GM04503 (cell line): Measurements from ENCODE around the gene TOX3.

Source experiments
- DNase-seq: peaks from one replicate; pipeline ENCODE4 v3.0.0-alpha.2; 2012; ENCODE audit warnings: low read depth

TOX3 gene

DNA sequence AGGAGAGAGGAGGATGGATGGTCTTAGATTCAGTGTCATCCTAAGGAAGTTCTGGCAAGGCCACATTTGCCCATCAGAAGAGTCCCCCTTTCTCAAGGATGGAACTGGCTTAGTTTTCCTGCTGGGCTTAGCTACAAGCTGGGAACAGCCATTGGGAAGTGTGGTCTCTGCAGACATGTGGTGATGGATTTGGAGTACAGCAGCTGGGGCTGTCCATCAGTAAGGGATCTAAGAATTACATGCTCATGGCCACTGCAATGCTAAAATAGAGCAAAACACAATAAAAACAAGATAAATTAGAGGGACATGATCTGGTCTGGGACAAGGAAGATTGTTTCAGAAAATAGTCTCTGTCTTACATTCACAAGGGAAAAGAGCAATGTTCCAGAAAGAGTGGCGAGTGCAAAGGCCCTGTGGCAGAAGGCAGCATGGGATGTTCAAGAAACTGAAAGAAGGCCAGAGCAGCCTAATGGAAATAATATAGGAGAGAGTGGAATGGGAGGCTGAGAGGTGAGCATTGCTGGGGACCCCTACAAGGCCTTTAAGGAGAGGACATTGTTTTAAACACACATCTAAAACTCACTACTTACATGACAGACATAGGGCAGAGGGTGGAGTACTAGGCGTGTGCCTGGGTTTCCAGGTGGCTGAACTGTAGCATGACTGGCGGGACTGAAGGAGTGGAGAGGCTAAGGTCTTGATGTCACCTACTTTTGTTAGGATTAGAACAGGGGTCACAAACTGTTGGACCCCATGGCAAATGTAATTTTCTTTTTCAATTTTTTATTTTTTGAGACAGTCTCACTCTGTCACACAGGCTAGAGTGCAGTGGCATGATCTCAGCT lies 17.0 kb upstream of the TOX3 start:
- no peak for DNase-seq

DNA sequence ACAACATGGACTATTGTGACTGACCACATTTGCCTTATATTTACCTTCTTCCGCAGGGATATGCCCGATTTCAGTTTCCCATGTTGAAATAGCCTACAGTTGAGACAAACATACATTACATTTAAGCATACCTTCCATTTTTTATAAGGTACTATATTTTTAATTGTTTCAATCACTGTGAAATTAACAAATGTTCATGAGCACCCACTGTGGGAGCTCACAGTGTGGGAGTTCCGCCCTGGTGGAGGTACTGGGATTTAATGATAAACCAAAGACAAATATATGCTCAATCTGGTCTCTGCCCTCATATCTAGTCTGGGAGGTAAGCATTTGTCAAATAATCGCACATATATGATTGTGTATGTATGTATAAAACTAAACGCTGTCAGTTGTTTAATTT lies 15.8 kb upstream of the TOX3 start:
- no peak for DNase-seq

DNA sequence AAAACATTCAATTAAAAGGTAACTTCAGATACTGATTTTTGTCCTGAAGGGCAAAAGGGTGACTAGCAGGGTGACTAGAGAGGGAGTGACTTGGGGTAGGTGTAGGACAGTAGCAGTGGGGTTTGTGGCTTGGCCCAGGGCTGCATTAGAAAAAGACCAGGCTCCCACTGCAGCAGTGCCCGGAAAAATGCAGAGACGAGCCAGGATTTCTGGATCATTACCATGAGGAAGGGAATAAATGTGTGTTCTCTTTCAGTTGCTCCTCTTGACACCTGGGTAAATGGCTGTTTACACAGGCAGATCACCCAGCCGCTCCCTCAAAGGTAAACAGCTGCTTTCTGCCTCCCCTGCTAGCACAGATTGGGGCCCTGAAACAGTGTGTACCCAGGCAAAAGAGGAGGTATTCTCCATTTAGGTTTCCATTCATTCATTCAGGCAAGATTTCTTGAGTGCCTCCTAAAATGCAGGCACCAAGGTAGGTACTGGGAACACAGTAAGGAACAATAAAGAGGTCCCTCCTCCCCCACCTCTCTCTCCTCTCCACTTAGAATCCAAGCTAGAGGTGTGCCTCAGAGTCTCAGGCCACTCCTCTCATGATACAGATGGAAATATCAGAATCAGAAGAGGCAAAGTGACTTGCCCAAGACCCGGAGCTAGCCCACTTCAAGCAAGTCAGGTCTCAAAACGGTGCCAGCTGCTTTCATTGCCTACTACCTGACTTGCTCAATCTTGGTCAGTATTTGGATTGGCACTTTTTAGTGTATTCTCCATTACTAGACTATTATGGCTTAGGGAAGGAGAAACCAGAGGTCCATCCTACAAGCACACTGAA lies 15.2 kb upstream of the TOX3 start:
- DNase-seq = no peak

DNA sequence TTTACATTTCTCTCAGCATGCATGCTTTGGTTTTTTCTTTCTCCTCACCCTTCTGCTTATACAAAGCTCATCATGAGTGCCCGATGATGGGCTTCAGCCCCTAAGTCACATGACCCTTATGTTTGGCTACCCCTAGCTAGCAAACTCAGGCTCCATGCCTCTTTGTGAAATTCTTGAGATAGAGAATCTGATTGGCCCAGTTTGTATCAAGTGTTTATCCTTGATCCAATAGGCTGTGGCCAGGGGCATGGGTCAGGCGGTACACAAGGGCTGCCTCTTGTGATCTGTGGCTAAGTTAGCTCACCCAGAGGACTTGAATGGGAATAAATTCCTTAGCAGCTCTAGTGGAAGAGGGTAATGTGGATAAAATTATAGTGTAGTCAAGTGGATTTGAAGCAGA lies 11.5 kb upstream of the TOX3 start:
- no peak for DNase-seq

DNA sequence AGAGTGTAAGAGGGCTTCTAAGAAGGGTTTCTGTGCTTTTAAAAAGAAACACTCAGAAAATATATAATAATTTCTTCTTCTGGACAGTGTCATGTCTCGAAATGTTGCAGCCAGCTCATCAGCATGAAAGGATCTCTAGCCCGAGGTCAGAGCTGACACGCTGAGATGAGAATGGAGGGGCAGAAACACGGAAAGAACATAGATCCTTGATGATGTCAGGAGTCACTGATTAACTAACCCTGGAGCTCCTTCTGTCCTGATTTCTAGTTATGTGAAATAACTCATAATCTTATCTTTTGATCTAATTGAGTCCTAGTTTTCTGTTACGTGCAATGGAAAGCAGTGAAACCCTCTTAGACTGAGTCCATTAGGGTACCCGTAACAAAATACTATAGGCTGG lies 10.3 kb upstream of the TOX3 start:
- DNase-seq = no peak

DNA sequence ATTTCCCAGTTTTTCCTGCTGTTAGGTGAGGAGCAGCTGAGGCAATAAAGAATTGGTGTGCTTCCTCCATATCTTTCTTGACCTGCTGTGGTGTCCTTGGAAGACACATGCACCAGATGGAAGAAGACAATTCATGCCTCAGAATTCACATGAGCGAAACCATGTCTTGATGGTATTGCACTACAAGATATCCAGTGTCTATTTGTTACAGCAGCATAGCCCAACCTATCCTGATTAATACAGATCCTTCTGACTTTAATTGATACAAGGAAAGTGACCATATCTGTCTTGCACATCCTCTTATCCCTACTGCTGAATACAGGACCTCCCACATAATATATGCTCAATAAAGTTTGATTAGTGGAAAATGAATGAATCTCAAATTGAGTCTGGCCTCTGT lies 9.1 kb upstream of the TOX3 start:
- no peak for DNase-seq

DNA sequence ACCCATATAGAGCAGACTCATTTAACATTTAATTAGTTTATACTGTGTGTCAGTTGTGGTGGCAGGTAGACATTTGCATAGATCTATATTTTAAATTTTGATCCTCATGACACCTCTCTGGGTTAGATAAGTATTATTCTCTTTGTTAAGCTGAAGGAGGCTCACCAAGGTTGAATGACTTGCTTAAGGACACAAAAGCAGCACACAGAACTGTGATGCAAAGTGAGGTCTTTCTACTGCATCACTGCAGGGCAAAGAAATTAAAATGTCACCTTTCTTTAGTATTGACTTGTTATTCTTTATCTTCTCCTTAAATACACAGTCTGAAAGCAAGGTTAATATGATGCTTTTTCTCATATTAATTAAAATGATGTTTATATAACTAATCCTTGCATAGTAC lies 8.6 kb upstream of the TOX3 start:
- no peak for DNase-seq

DNA sequence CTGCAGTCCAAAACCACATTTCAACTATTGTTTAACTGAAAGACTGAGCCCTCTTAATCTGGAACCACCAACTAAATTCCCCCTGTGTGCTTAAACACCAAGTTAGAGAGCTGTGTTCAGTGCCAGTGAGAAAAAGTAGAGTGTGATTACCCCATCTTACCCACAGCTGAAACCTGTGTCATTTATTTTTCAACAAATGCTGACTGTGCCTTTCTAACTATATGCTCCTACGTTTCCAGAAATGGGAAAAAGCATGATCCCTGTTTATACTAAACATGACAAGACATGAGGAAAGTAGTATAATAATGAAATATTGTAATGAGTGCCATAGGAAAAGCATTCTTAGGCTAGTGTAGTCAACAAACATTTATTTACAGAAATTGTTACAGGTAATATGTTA lies 7.4 kb upstream of the TOX3 start:
- no peak for DNase-seq

DNA sequence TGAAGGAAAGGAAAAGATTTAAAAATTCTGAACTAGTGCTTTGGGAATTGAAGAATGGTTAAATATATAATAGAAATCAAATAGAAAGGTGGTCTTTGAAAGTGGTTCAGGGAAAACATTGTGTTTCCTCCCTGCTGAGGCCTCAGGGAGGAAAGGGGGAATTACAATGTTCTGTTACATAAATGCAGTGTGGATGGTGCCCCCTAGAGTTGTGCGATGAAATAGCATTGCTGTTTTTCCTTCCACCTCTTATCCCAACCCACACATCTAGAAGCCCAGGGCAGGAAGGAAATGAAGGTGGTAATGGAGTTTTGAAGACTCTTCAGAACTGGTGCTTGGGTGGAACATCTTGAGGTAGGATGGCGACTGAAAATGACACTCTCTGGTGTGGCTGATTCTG lies 6.4 kb upstream of the TOX3 start:
- no peak for DNase-seq

DNA sequence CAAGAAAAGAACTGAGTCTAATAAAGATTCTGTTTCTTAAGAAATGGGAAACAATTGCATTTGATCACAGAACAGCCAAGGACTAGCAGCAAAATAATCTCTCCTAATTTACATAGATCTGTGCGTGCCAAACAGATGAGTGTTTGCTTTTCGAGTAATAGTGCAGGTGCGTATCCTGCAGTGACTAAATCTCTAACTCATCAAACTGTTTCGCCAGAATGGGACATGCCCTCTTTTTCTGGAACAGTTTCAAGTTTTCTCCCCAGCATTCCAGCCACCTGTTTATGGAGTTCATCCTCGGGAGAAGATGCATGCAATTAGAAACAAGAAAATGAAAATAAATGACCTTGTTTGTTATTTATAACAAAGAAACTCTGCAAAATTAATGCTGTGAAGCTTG lies 5.7 kb upstream of the TOX3 start:
- DNase-seq = no peak

DNA sequence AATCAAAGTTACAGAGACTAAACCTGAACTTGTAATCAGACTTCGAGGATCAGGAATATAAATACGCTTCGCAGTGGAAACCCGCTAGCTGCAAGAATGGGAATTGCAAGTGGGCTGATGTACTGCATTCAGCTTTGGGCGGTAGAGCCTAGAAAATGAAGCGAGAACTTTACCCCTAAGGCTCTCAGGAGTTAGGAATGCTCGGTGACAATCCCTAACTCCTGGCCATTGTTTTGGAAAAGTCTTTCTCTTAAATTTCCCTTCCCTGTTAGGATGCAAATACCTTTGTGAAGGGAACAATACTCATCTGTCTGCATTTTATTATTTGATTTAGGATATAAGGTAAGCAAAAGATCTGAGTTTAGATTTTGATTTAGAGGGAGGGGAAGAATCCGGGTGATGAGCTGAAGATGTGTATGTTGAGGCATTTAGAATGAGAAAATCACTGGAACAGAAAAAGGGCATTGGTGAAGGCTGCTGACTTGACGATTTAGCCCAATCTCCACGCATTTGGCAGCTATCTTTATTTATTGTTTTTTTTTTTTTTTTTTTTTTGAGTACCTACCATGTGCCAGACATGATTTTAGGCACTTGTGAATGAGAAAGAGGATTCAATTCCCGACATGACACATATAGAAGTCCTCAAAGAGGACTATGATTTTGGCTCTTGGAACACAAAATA lies 2.2 kb upstream of the TOX3 start:
- DNase-seq = no peak

DNA sequence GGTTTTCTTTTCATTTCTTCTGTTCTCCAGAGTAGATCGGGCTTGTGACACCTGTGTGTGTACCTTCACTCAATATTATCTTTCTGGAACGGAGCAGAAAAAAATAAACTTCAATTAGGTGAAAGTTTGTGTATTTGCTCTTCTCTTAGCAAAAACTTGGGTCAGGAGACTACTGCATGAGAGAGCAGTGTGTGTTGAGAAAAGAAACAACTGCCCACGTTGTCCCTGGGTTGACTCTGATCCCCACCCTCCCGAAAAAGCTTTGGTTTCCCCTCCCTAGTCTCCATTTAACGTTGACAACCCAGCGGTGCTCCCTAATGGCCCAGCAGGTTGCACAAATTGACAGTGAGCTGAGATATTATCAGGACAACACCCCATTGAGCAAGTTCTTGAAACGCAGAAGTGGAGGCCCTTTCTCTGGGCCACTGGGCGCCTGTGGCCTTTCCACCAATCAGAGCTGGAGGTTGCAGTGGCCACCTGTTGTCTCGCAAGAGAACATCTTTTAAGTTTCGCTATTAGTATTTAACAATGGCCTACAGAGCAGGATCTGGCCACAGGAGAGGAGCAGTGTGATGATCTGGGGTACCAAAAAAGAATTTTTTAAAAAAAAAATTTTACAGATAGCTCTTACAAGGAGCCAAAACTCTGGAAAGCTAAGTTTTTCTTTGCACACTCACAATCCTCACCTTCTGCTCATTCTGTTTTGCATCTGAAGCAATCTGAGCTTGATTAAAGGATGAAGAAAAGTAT lies 1.5 kb upstream of the TOX3 start:
- no peak for DNase-seq

DNA sequence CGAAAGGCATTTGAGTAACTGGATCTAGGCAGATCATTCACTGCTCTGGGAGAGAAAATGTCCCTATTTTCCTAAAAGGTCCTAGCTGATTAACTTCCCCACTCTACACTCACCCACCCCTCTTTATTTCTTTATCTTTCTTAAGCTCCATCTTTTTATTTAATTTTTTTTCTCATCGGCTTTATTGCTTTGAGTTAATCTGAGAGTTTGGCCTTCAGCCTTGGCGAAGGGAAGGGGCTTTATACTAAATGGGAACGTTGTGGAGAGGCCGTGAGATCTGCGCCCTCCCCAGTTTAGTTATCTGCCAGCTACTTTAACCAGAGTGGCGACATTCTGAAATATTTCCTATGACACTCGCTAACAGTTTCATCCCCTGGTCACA lies 882 bp upstream of the TOX3 start:
- DNase-seq = no peak

DNA sequence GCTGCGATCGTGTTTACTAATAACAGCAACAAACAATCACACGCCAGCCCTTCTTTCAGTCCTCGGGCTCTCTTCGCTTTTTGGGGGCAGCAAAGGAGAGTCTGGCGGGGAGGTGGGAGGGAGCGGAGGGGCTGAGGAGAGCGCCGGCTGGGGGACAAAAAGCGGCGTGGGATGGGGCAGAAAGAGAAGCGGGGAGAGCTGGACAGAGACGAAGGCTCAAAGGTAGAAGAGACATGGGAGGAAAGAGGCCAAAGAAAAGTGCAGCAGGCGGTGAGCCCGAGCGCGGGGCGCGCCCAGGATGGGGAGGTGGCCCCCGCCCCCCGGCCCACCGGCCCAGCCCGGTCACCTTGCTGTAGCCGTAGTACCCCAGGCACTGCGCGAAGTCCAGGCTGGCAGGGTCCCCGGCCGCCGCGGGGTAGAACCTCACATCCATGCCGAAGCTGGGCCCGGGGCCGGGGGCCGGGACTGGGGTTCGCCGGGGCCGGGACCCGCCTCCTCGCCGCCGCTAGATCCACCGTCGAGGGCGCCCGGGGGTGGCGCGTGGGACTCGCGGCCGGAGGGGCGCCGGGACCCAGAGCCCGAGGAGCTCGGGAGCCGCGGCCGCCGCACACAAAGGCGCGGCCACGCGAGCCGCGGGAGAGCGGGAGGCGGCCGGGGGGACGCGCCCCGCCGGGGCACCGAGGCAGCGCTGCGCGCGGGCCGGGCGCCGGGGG lies 496 bp downstream of the TOX3 start:
- no peak for DNase-seq

DNA sequence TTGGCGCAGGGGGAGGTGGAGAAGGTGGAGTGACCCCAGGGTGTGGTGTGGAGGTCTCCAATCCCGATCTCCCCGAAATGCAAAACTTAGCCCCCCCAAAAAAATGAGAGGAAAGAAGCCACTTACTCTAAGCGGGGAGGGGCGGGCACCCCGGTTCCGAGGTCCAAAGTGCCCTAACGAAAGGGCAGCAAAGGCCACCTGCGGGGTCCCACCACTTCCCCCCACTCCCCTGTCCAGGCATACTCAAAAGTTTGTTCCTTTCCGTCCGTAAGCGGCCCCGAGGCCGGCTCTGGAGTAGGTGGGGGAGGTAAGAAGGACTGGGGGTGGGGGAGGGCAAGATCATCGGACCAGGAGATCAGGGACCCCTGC lies 1.1 kb downstream of the TOX3 start:
- no peak for DNase-seq

DNA sequence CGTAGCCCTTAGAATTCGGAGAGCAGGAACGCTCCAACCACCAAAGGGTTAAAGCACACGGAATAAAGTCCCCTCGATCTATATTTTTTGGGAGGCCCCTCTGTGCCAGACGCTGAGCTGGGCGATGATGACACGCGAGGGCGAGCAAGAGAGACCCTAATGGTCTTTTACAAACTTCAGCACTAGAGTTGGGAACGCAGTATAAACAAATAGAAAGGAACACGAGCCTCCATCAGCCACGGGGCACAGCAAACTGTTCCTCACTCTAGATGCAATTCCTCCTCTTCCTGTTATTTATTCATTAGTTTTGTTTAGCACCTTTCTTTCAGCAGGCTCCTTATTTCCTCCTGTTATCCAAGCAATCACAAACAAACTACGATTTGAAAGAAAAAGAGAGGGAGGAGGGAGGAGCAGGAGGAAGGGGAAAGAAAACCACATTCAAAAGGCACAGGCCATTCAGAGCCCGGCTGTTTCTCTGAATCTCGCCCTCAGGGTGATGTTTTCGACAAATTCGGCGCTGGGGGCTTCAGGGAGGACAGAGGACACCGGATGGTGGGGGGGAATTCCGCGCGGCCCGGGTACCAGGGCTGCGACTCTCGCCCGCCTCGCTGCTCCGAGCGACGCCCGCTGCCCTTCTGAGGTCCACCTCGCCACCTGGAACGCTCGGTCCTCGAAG lies 1.6 kb downstream of the TOX3 start:
- DNase-seq = no peak

DNA sequence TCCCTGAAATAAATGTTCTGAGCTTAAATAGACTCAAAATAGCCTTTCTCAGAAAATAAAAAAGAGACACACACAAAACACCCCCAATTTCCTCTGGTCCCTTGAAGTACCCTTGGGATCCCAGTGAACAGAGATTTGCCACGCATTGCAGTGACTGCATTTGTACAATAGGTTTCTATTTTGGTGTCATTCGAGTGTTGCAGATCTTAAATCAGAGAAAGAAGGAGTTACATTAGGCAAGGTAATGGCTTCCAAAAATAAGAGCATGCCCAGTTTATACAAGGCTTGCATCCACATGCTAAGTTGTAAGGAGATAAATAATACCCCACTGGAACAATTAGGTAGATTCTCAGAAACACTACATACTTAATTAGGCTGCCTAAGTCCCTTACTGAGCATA lies 2.2 kb downstream of the TOX3 start:
- no peak for DNase-seq

DNA sequence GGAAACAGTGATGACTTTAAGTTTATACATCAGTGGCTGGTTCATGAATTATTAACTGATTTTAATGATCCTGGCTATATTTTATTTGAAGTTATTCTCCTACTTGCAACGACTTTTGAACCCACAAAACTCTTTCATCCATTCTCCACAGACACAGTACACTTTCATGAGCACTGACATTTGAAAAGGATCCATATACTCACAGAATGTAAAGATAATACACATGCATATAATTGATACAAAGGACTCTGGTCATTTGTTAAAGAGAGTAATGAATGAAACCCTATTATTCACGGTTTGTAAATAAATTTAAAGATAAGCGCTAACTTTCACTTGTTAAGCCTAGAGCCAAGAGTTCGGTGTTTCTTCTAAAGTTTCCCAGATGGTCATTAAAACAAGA lies 3.3 kb downstream of the TOX3 start:
- DNase-seq = no peak

DNA sequence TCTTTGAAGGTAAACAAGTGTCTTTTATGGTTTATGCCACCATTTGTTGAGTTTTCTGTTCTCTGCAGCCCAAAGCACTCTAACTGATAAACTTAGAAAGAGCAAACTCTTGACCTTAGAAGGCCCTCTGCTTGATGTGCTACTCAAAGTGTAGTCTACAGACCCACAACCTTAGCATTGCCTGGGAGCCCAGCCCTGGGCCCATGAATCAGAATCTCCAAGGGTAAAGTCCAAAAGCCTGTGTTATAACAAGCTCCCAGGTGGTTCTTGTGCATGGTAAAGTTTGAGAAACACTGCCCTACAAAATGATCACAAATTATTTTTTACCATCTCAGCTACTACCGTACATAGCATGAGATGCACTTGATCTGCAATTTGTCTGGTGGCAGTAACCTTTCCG lies 6.0 kb downstream of the TOX3 start:
- no peak for DNase-seq

DNA sequence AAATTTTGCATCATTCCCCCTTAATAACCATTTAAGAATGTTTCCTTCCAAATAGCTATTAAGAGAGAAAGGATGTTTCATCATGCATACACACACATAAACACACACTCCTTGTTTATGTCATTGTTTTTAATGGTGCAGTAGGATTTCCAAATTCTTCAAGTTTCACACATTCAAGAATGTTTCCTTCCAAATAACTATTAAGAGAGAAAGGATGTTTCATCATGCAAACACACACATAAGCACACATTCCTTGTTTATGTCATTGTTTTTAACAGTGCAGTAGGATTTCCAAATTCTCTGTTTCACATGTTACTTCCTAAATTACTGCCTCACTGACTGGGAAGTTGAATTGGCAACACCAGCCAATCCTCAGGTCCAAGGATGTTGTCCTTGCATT lies 7.8 kb downstream of the TOX3 start:
- no peak for DNase-seq

DNA sequence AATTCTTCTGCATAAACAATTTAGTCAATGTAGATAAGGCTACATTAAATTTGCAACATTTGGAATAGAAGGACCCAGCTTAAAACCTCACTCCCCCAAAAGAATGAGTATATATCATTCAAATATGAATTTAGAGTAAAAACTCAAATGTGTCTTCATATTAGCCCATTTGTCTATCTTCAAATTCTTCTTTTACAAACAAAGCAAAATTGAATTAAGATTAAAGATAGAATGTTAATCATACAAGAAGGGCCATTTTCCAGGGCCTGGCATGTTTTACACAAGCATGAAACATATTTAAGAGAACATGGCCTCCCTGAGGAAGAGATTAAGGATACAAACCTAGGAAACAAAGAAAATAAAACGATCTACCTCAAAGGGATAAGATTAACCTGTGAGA lies 8.4 kb downstream of the TOX3 start:
- DNase-seq = no peak
